Posterior cingulate gyrus (tissue), 11 donors: ENCODE measurements around the gene SHLD1.

Experiments
- DNase-seq, 10 donors: peaks; one replicate each; pipeline versions ENCODE4 v3.0.0 to v3.0.0-alpha.2; 2020 to 2021; ENCODE audit warnings: mixed read lengths in 3 of 10
- intact Hi-C: fragments of 100-400 bp; cut with DNase I; formaldehyde crosslinking; loops from one replicate; pipeline ENCODE4 v1.15.1; 2023

Gene SHLD1

GRCh38 chr20:5842465-5842864 lies 92.3 kb downstream of the SHLD1 start:
- no peak for DNase-seq
- intact Hi-C loops, result no loop called here

- DNase-seq, result no peak
- intact Hi-C loops, result no loop called here
These were observed 92.9 kb downstream of the SHLD1 start for GRCh38 chr20:5843054-5843592.

- peak in 2 of 10 donors; percentile 31 to 65 for DNase-seq
- intact Hi-C loops, result no loop called here
These were observed 94.0 kb downstream of the SHLD1 start for GRCh38 chr20:5844063-5844681.

GRCh38 chr20:5845681-5846615 lies 95.7 kb downstream of the SHLD1 start:
- no peak for DNase-seq

GRCh38 chr20:5848711-5849505 lies 98.7 kb downstream of the SHLD1 start:
- DNase-seq, result no peak
- intact Hi-C loops, result no loop called here

More at GRCh38 chr20:5845681-5846615, 95.7 kb downstream of the SHLD1 start:
- intact Hi-C loops, result no loop called here

GRCh38 chr20:5855939-5856338 lies 105.7 kb downstream of the SHLD1 start:
- intact Hi-C loops, result no loop called here
- DNase-seq, result no peak

- intact Hi-C loops, result no loop called here
These were observed 109.4 kb downstream of the SHLD1 start for GRCh38 chr20:5859608-5860007.

GRCh38 chr20:5862703-5863039 lies 112.5 kb downstream of the SHLD1 start:
- DNase-seq, result no peak
- intact Hi-C loops, result no loop called here

More at GRCh38 chr20:5859608-5860007, 109.4 kb downstream of the SHLD1 start:
- DNase-seq, result no peak

- intact Hi-C loops, result no loop called here
- peak in 3 of 10 donors; percentile 8 to 40 (median 11) for DNase-seq
These were observed 113.0 kb downstream of the SHLD1 start for GRCh38 chr20:5863040-5863833.

- no peak for DNase-seq
- intact Hi-C loops, result no loop called here
These were observed 114.2 kb downstream of the SHLD1 start for GRCh38 chr20:5864428-5864827.

GRCh38 chr20:5864873-5865587 lies 114.8 kb downstream of the SHLD1 start:
- intact Hi-C loops, result no loop called here
- DNase-seq, result no peak

GRCh38 chr20:5865604-5866003 lies 115.4 kb downstream of the SHLD1 start:
- intact Hi-C loops, result no loop called here

GRCh38 chr20:5870568-5870981 lies 120.4 kb downstream of the SHLD1 start:
- no peak for DNase-seq
- intact Hi-C loops, result no loop called here

More at GRCh38 chr20:5865604-5866003, 115.4 kb downstream of the SHLD1 start:
- no peak for DNase-seq

- DNase-seq, result no peak
- intact Hi-C loops, result no loop called here
These were observed 121.5 kb downstream of the SHLD1 start for GRCh38 chr20:5871459-5872410.

- DNase-seq, result no peak
- intact Hi-C loops, result no loop called here
These were observed 126.9 kb downstream of the SHLD1 start for GRCh38 chr20:5877128-5877527.

- intact Hi-C loops, result no loop called here
- no peak for DNase-seq
These were observed 130.1 kb downstream of the SHLD1 start for GRCh38 chr20:5880326-5880725.

GRCh38 chr20:5881703-5882102 lies 131.5 kb downstream of the SHLD1 start:
- DNase-seq, result no peak
- intact Hi-C loops, result no loop called here

GRCh38 chr20:5882166-5882565 lies 132.0 kb downstream of the SHLD1 start:
- intact Hi-C loops, result no loop called here
- DNase-seq, result no peak
